Spleen (tissue), 7 donors: ENCODE data around the gene PCK2.

ENCODE experiments used
- POLR2A ChIP-seq, 3 donors: fragments of 450-650 bp; IDR thresholded peaks; one replicate each; pipeline ENCODE4 v1.5.1; 2017; ENCODE audit warnings: antibody characterized with exemption in 3 of 3, mild to moderate bottlenecking in 1 of 3
- POLR2AphosphoS5 ChIP-seq, 3 donors: sonication (generic); formaldehyde crosslinking; IDR thresholded peaks; one replicate each; pipeline ENCODE4 v1.5.1; 2017; ENCODE audit warnings: antibody characterized with exemption in 3 of 3
- TF ChIP-seq, protein P1 (sequence below), 11 experiments: fragments of 200-600 bp in 7 of 11; fragments of 450-650 bp in 4 of 11; sonication (generic) in 4 of 11; IDR thresholded peaks in 8 of 11; conservative IDR thresholded peaks in 3 of 11; 1 replicate in 7 of 11; 2 replicates in 4 of 11; pipeline versions ENCODE4 v1.4.0 to v1.8.0; 2016 to 2021; ENCODE audit warnings: antibody characterized with exemption in 11 of 11, inconsistent platforms in 4 of 11, mild to moderate bottlenecking in 1 of 11
- donor health status: DM: no; HTN: no; CAD: no; lungs with moderate emphysema.
- donor health status: DM: no; HTN: no; CAD: no.
- donor health status: DM: no; HTN: no; CAD: no.

DNA sequence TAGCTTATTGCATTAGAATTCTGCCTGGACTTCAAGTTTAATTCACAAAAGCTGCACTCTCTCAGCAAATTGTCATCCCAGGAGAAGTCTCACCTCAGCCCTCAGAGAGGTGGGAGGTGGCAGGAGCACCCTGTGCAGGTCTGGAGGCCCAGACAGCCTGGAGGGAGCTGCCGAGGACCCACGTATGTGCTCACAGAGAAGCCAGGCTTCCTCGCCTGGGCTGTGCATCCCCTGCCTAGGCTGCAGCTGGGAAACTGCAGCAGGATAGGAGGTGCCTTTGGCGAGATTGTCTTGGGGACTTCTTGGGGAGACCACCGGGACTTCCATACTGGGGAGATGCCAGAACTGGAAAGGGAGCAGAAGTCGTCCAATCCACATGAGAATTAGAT is 14.0 kb upstream of the PCK2 start:
- TF ChIP-seq, protein P1, sequence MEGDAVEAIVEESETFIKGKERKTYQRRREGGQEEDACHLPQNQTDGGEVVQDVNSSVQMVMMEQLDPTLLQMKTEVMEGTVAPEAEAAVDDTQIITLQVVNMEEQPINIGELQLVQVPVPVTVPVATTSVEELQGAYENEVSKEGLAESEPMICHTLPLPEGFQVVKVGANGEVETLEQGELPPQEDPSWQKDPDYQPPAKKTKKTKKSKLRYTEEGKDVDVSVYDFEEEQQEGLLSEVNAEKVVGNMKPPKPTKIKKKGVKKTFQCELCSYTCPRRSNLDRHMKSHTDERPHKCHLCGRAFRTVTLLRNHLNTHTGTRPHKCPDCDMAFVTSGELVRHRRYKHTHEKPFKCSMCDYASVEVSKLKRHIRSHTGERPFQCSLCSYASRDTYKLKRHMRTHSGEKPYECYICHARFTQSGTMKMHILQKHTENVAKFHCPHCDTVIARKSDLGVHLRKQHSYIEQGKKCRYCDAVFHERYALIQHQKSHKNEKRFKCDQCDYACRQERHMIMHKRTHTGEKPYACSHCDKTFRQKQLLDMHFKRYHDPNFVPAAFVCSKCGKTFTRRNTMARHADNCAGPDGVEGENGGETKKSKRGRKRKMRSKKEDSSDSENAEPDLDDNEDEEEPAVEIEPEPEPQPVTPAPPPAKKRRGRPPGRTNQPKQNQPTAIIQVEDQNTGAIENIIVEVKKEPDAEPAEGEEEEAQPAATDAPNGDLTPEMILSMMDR (IDR thresholded peaks at IDR 0.05 in 8 of 11, conservative IDR thresholded peaks at IDR 0.05 in 3 of 11), result no peak
- no peak for TF ChIP-seq POLR2A (IDR thresholded peaks at IDR 0.05)
- no peak for TF ChIP-seq POLR2AphosphoS5 (IDR thresholded peaks at IDR 0.05)
